ENCODE data around the gene TSPAN31.

The TSPAN31 gene

GRCh38 chr12:57760347-57760982 lies 15.6 kb downstream of the TSPAN31 start:
- Histone ChIP-seq H3K4me1 (ENCODE audit: insufficient read depth, low read length) (peaks cover 15% of the 10 kb centered on the region), H3K36me3 (ENCODE audit: insufficient read depth, low read length) (peaks cover 38% of the 10 kb centered on the region), H3K9ac (ENCODE audit: low read depth, low read length) (no peak overlapping the region), H3K27me3 (ENCODE audit: insufficient read depth, low read length, poor library complexity) (no peaks in the 10 kb centered on the region), H2AFZ (ENCODE audit: low read depth, low read length) (no peak overlapping the region), H3K9me3 (ENCODE audit: insufficient read depth, low read length, severe bottlenecking) (no peaks in the 10 kb centered on the region), H3K4me3 (ENCODE audit: low read depth in 1 of 2, low read length in 2 of 2) (no peak overlapping the region), H3K4me2 (ENCODE audit: insufficient read depth, low read length) (no peak overlapping the region), H4K20me1 (ENCODE audit: insufficient read depth, low read length) (peaks cover 40% of the 10 kb centered on the region), H3K27ac (ENCODE audit: low read length) (no peak overlapping the region), H3K79me2 (ENCODE audit: insufficient read depth, low read length) (peaks cover 15% of the 10 kb centered on the region)
- TF ChIP-seq CTCF (IDR thresholded peaks at IDR 0.05; ENCODE audit: borderline replicate concordance, extremely low read depth, low read length, poor library complexity, severe bottlenecking), result no peak
- no peak for TF ChIP-seq EZH2 (IDR thresholded peaks at IDR 0.05; ENCODE audit: borderline replicate concordance, low read depth, low read length, severe bottlenecking)
- DNase-seq (peak; percentile 43), ATAC-seq (ENCODE audit: insufficient read depth, low read depth) (no peak)

- H3K9me3 ChIP-seq (ENCODE audit: insufficient read depth, low read length, severe bottlenecking), result no peaks in the 10 kb centered on the region
- H3K27ac ChIP-seq (ENCODE audit: low read length), result no peak overlapping the region
- DNase-seq, result no peak
- H4K20me1 ChIP-seq (ENCODE audit: insufficient read depth, low read length), result peaks cover 37% of the 10 kb centered on the region
- peaks cover 6% of the 10 kb centered on the region for H3K4me1 ChIP-seq (ENCODE audit: insufficient read depth, low read length)
- TF ChIP-seq EZH2 (IDR thresholded peaks at IDR 0.05; ENCODE audit: borderline replicate concordance, low read depth, low read length, severe bottlenecking), result no peak
- TF ChIP-seq CTCF (IDR thresholded peaks at IDR 0.05; ENCODE audit: borderline replicate concordance, extremely low read depth, low read length, poor library complexity, severe bottlenecking), result no peak
- H3K9ac ChIP-seq (ENCODE audit: low read depth, low read length), result no peak overlapping the region
- H3K4me2 ChIP-seq (ENCODE audit: insufficient read depth, low read length), result no peak overlapping the region
- peaks cover 6% of the 10 kb centered on the region for H3K79me2 ChIP-seq (ENCODE audit: insufficient read depth, low read length)
- peaks cover 35% of the 10 kb centered on the region for H3K36me3 ChIP-seq (ENCODE audit: insufficient read depth, low read length)
- no peak for ATAC-seq (ENCODE audit: insufficient read depth, low read depth)
- no peak overlapping the region for H3K4me3 ChIP-seq (ENCODE audit: low read depth in 1 of 2, low read length in 2 of 2)
- H3K27me3 ChIP-seq (ENCODE audit: insufficient read depth, low read length, poor library complexity), result no peaks in the 10 kb centered on the region
- no peak overlapping the region for H2AFZ ChIP-seq (ENCODE audit: low read depth, low read length)
These were observed 16.7 kb downstream of the TSPAN31 start for GRCh38 chr12:57761391-57761998.

- H3K4me3 ChIP-seq (ENCODE audit: low read depth in 1 of 2, low read length in 2 of 2), result no peak overlapping the region
- H3K27ac ChIP-seq (ENCODE audit: low read length), result no peak overlapping the region
- no peaks in the 10 kb centered on the region for H3K79me2 ChIP-seq (ENCODE audit: insufficient read depth, low read length)
- no peak for ATAC-seq (ENCODE audit: insufficient read depth, low read depth)
- H2AFZ ChIP-seq (ENCODE audit: low read depth, low read length), result no peak overlapping the region
- H4K20me1 ChIP-seq (ENCODE audit: insufficient read depth, low read length), result peaks cover 32% of the 10 kb centered on the region
- no peaks in the 10 kb centered on the region for H3K9me3 ChIP-seq (ENCODE audit: insufficient read depth, low read length, severe bottlenecking)
- no peak for DNase-seq
- H3K27me3 ChIP-seq (ENCODE audit: insufficient read depth, low read length, poor library complexity), result no peaks in the 10 kb centered on the region
- TF ChIP-seq CTCF (IDR thresholded peaks at IDR 0.05; ENCODE audit: borderline replicate concordance, extremely low read depth, low read length, poor library complexity, severe bottlenecking) (no peak), EZH2 (IDR thresholded peaks at IDR 0.05; ENCODE audit: borderline replicate concordance, low read depth, low read length, severe bottlenecking) (no peak)
- no peak overlapping the region for H3K4me2 ChIP-seq (ENCODE audit: insufficient read depth, low read length)
- H3K9ac ChIP-seq (ENCODE audit: low read depth, low read length), result no peak overlapping the region
- H3K36me3 ChIP-seq (ENCODE audit: insufficient read depth, low read length), result peaks cover 28% of the 10 kb centered on the region
- no peaks in the 10 kb centered on the region for H3K4me1 ChIP-seq (ENCODE audit: insufficient read depth, low read length)
These were observed 17.6 kb downstream of the TSPAN31 start for GRCh38 chr12:57762463-57762862.

All from DND-41 (cell line).